ENCODE measurements around the gene AGBL4. TPM values are rescaled to one million over a fixed set of nuclear protein-coding genes. Genes with fewer than 3 reads are reported as not detected.
"Not testable (repeated sequence)": the region's sequence is repeated elsewhere in the genome, so short reads cannot be mapped to it uniquely, and the experiment has no call there.

Gene AGBL4
- total and polyA plus RNA-seq, 2 donors, result 0.18 to 0.24 TPM

- 74% methylated on average over 2 of the region's 2 CpGs for WGBS
- Histone ChIP-seq H3K27me3 (ENCODE audit: control insufficient read depth in 2 of 2, insufficient read depth in 1 of 2, low read length in 1 of 2) (no peaks in the 10 kb centered on the region), H3K4me1 (ENCODE audit: control insufficient read depth in 2 of 2, insufficient read depth in 2 of 2, low read length in 2 of 2) (no peaks in the 10 kb centered on the region), H3K9me3 (ENCODE audit: control insufficient read depth in 2 of 2, insufficient read depth in 1 of 2, low read length in 1 of 2) (peaks cover 0 to 3% of the 10 kb centered on the region in 2 donors), H3K27ac (ENCODE audit: low read depth in 1 of 2, low read length in 1 of 2) (no peak overlapping the region), H3K36me3 (ENCODE audit: control insufficient read depth in 2 of 2, insufficient read depth in 2 of 2, low read length in 1 of 2) (no peaks in the 10 kb centered on the region), H3K4me3 (ENCODE audit: low read length in 2 of 2) (no peak overlapping the region)
- DNase-seq (ENCODE audit: low read depth in 6 of 9, low spot score in 9 of 9), result no peak
Measured at GRCh38 chr1:49351768-49352167, 672.0 kb downstream of the AGBL4 start.

DNA sequence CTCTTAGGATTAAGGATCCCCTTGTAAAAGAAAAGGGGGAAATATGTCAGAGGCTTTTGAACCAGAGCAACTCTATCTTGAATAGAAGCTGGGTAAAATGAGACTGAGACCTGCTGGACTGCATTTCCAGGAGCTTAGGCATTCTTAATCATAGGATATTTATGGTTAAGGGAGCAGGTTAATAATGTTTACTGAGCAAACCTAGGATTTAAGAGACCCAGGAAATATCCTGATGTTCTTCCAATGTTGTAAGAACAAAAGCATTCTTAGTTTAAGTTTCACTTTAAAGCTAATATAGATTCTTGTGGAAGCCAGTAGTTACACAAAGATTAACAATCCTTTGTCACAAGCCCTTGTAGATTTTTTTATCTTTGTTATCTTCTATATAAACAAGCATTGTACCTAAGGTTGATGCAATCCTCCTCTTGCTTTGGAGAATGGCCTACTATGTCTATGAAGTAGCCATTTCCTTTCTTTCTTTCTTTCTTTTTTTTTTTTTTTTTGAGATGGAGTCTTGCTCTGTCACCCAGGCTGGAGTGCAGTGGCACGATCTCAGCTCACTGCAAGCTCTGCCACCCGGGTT is 676.9 kb downstream of the AGBL4 start:
- no peak overlapping the region for H3K27ac ChIP-seq (ENCODE audit: low read depth in 1 of 2, low read length in 1 of 2)
- no peak overlapping the region for H3K4me3 ChIP-seq (ENCODE audit: low read length in 2 of 2)
- H3K4me1 ChIP-seq (ENCODE audit: control insufficient read depth in 2 of 2, insufficient read depth in 2 of 2, low read length in 2 of 2), result no peaks in the 10 kb centered on the region
- DNase-seq (ENCODE audit: low read depth in 6 of 9, low spot score in 9 of 9), result no peak
- H3K36me3 ChIP-seq (ENCODE audit: control insufficient read depth in 2 of 2, insufficient read depth in 2 of 2, low read length in 1 of 2), result no peaks in the 10 kb centered on the region
- peaks cover 0 to 3% of the 10 kb centered on the region in 2 donors for H3K9me3 ChIP-seq (ENCODE audit: control insufficient read depth in 2 of 2, insufficient read depth in 1 of 2, low read length in 1 of 2)
- 92% methylated on average over 2 of the region's 2 CpGs for WGBS
- no peaks in the 10 kb centered on the region for H3K27me3 ChIP-seq (ENCODE audit: control insufficient read depth in 2 of 2, insufficient read depth in 1 of 2, low read length in 1 of 2)

DNA sequence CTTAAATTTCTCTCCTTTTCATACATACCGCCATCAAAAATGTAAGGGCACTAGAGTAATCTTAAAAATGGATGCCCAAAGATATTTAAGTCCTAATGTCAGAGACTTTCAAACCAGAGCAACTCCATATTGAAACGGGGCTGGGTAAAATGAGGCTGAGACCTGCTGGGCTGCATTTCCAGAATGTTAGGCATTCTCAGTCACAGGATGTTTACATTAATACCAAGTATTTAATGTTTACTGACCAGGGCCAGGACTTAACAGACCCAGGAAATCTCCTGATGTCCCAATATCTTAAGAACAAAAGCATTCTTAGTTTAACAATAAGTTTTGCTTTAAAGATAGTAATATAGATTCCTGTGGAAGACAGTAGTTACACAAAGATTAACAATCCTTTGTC is 683.2 kb downstream of the AGBL4 start:
- Histone ChIP-seq H3K36me3 (ENCODE audit: control insufficient read depth in 2 of 2, insufficient read depth in 2 of 2, low read length in 1 of 2) (no peaks in the 10 kb centered on the region), H3K4me1 (ENCODE audit: control insufficient read depth in 2 of 2, insufficient read depth in 2 of 2, low read length in 2 of 2) (no peaks in the 10 kb centered on the region), H3K27ac (ENCODE audit: low read depth in 1 of 2, low read length in 1 of 2) (no peak overlapping the region), H3K4me3 (ENCODE audit: low read length in 2 of 2) (no peak overlapping the region), H3K9me3 (ENCODE audit: control insufficient read depth in 2 of 2, insufficient read depth in 1 of 2, low read length in 1 of 2) (no peaks in the 10 kb centered on the region), H3K27me3 (ENCODE audit: control insufficient read depth in 2 of 2, insufficient read depth in 1 of 2, low read length in 1 of 2) (no peaks in the 10 kb centered on the region)
- no peak for DNase-seq (ENCODE audit: low read depth in 6 of 9, low spot score in 9 of 9)
- 89% methylated on average over 2 of the region's 2 CpGs for WGBS

DNA sequence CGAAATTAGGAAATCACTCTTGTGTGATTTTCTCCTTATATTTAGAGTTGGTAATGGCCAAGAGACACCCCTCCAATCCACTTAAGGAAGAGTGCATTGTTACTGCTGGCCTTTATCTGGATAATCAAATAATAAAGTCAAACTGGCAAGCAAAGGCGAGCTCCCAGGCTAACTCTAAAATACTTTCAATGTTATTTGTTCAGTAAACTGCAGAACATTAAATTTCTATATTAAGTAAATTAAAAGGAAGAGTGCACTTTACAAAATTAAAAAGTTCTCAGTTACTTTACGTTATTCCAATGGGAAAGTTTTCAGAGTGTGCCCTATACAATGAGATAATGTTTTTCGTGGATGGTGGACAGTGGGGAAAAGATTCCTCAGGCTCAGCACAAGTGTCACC is 684.7 kb downstream of the AGBL4 start:
- WGBS, result 93% methylated on average over 4 of the region's 4 CpGs
- Histone ChIP-seq H3K4me3 (ENCODE audit: low read length in 2 of 2) (no peak overlapping the region), H3K36me3 (ENCODE audit: control insufficient read depth in 2 of 2, insufficient read depth in 2 of 2, low read length in 1 of 2) (no peaks in the 10 kb centered on the region), H3K4me1 (ENCODE audit: control insufficient read depth in 2 of 2, insufficient read depth in 2 of 2, low read length in 2 of 2) (no peaks in the 10 kb centered on the region), H3K27ac (ENCODE audit: low read depth in 1 of 2, low read length in 1 of 2) (no peak overlapping the region), H3K27me3 (ENCODE audit: control insufficient read depth in 2 of 2, insufficient read depth in 1 of 2, low read length in 1 of 2) (no peaks in the 10 kb centered on the region), H3K9me3 (ENCODE audit: control insufficient read depth in 2 of 2, insufficient read depth in 1 of 2, low read length in 1 of 2) (no peaks in the 10 kb centered on the region)
- no peak for DNase-seq (ENCODE audit: low read depth in 6 of 9, low spot score in 9 of 9)

GRCh38 chr1:49337251-49337650 is 686.5 kb downstream of the AGBL4 start:
- DNase-seq (ENCODE audit: low read depth in 6 of 9, low spot score in 9 of 9), result no peak
- no peak overlapping the region for H3K27ac ChIP-seq (ENCODE audit: low read depth in 1 of 2, low read length in 1 of 2)
- H3K36me3 ChIP-seq (ENCODE audit: control insufficient read depth in 2 of 2, insufficient read depth in 2 of 2, low read length in 1 of 2), result no peaks in the 10 kb centered on the region
- H3K4me3 ChIP-seq (ENCODE audit: low read length in 2 of 2), result no peak overlapping the region
- no peaks in the 10 kb centered on the region for H3K27me3 ChIP-seq (ENCODE audit: control insufficient read depth in 2 of 2, insufficient read depth in 1 of 2, low read length in 1 of 2)
- H3K9me3 ChIP-seq (ENCODE audit: control insufficient read depth in 2 of 2, insufficient read depth in 1 of 2, low read length in 1 of 2), result no peaks in the 10 kb centered on the region
- no peaks in the 10 kb centered on the region for H3K4me1 ChIP-seq (ENCODE audit: control insufficient read depth in 2 of 2, insufficient read depth in 2 of 2, low read length in 2 of 2)
- 97% methylated on average over 1 of the region's 1 CpG for WGBS

DNA sequence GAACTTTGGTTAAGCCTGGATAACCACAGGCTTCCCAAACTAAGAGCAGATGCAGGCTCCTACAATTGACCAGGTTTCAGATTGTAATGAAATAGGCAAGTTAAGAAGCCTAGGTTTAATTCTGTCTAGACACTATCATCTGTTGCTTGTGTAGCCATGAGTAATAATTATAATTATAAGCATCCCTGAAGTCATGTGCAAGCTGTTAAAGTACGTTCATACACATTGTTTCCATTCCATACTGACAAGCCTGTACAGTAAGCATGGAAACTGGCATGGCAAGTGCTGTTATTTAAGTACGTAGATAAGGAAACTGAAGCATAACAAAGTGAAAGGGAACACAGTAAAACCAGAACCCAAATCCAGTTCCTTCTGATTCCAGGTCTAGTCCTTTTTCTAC is 689.8 kb downstream of the AGBL4 start:
- H3K9me3 ChIP-seq (ENCODE audit: control insufficient read depth in 2 of 2, insufficient read depth in 1 of 2, low read length in 1 of 2), result no peaks in the 10 kb centered on the region
- no peak for DNase-seq (ENCODE audit: low read depth in 6 of 9, low spot score in 9 of 9)

GRCh38 chr1:49331066-49331852 is 692.5 kb downstream of the AGBL4 start:
- Histone ChIP-seq H3K27ac (ENCODE audit: low read depth in 1 of 2, low read length in 1 of 2) (no peak overlapping the region), H3K9me3 (ENCODE audit: control insufficient read depth in 2 of 2, insufficient read depth in 1 of 2, low read length in 1 of 2) (no peaks in the 10 kb centered on the region), H3K4me3 (ENCODE audit: low read length in 2 of 2) (no peak overlapping the region), H3K36me3 (ENCODE audit: control insufficient read depth in 2 of 2, insufficient read depth in 2 of 2, low read length in 1 of 2) (no peaks in the 10 kb centered on the region), H3K27me3 (ENCODE audit: control insufficient read depth in 2 of 2, insufficient read depth in 1 of 2, low read length in 1 of 2) (no peaks in the 10 kb centered on the region), H3K4me1 (ENCODE audit: control insufficient read depth in 2 of 2, insufficient read depth in 2 of 2, low read length in 2 of 2) (no peaks in the 10 kb centered on the region)
- WGBS, result 95% methylated on average over 17 of the region's 17 CpGs
- DNase-seq (ENCODE audit: low read depth in 6 of 9, low spot score in 9 of 9), result no peak

More for the DNA sequence above, 689.8 kb downstream of the AGBL4 start:
- Histone ChIP-seq H3K36me3 (ENCODE audit: control insufficient read depth in 2 of 2, insufficient read depth in 2 of 2, low read length in 1 of 2) (no peaks in the 10 kb centered on the region), H3K4me1 (ENCODE audit: control insufficient read depth in 2 of 2, insufficient read depth in 2 of 2, low read length in 2 of 2) (no peaks in the 10 kb centered on the region), H3K4me3 (ENCODE audit: low read length in 2 of 2) (no peak overlapping the region), H3K27me3 (ENCODE audit: control insufficient read depth in 2 of 2, insufficient read depth in 1 of 2, low read length in 1 of 2) (no peaks in the 10 kb centered on the region), H3K27ac (ENCODE audit: low read depth in 1 of 2, low read length in 1 of 2) (no peak overlapping the region)
- WGBS, result 77% methylated on average over 2 of the region's 2 CpGs

DNA sequence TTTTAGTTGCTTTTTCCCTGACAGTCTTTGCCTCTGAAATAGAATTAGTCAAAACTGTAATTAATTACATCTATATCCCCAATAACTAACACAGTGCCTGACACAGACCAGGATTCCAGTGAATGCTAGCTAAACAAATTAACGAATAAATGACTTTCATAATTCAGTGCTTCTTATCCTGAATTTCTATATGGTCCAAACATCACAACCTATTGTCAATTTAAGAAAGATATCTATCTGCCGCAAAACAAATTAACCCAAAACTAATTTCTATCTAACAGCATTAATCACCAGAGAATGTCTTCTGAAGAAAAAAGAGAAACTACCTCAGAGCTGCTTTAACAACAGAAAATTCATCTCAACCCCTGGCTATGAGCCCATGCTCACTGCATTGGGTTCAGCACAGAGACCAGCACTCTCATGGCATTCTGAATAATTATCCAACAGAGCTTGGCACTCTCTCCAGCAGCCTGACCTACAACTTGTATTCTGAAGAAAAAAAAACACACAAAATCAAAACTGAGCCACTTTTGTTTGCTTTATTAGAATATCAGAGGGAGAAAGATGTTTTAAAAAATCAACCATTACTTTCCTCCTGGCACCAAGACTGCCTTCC is 699.7 kb downstream of the AGBL4 start:
- Histone ChIP-seq H3K4me1 (ENCODE audit: control insufficient read depth in 2 of 2, insufficient read depth in 2 of 2, low read length in 2 of 2) (no peaks in the 10 kb centered on the region), H3K36me3 (ENCODE audit: control insufficient read depth in 2 of 2, insufficient read depth in 2 of 2, low read length in 1 of 2) (no peaks in the 10 kb centered on the region), H3K9me3 (ENCODE audit: control insufficient read depth in 2 of 2, insufficient read depth in 1 of 2, low read length in 1 of 2) (no peaks in the 10 kb centered on the region), H3K4me3 (ENCODE audit: low read length in 2 of 2) (no peak overlapping the region), H3K27ac (ENCODE audit: low read depth in 1 of 2, low read length in 1 of 2) (no peak overlapping the region), H3K27me3 (ENCODE audit: control insufficient read depth in 2 of 2, insufficient read depth in 1 of 2, low read length in 1 of 2) (no peaks in the 10 kb centered on the region)
- DNase-seq (ENCODE audit: low read depth in 6 of 9, low spot score in 9 of 9), result no peak
- 94% methylated on average over 2 of the region's 2 CpGs for WGBS

DNA sequence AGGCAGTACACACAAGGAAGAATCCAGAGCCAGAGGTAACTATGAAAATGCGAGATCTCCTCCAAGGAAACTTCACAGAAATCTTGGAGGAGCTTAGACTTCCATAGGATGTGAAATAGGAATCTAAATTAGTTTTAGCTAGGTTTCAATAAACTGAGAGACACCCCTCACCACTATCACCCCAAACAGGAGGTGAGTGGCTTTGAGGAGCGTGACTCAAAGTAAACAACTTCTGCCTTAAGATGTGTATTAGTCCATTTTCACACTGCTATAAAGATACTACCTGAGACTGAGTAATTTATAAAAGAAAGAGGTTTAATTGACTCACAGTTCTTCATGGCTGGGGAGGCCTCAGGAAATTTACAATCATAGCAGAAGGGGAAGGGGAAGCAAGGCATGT is 703.3 kb downstream of the AGBL4 start:
- H3K36me3 ChIP-seq (ENCODE audit: control insufficient read depth in 2 of 2, insufficient read depth in 2 of 2, low read length in 1 of 2); H3K9me3 ChIP-seq (ENCODE audit: control insufficient read depth in 2 of 2, insufficient read depth in 1 of 2, low read length in 1 of 2); H3K4me3 ChIP-seq (ENCODE audit: low read length in 2 of 2); H3K4me1 ChIP-seq (ENCODE audit: control insufficient read depth in 2 of 2, insufficient read depth in 2 of 2, low read length in 2 of 2); DNase-seq (ENCODE audit: low read depth in 6 of 9, low spot score in 9 of 9); H3K27ac ChIP-seq (ENCODE audit: low read depth in 1 of 2, low read length in 1 of 2); H3K27me3 ChIP-seq (ENCODE audit: control insufficient read depth in 2 of 2, insufficient read depth in 1 of 2, low read length in 1 of 2): not testable (repeated sequence)
- 88% methylated on average over 2 of the region's 2 CpGs for WGBS
